DMS79 (cell line): ENCODE results near the gene ZNF688.
"Not testable (repeated sequence)": the region's sequence is repeated elsewhere in the genome, so short reads cannot be mapped to it uniquely, and the experiment has no call there.

Source experiments
- DNase-seq: peaks from one replicate; lab custom pipeline; 2025; lab: John Stamatoyannopoulos, UW

ZNF688 gene

GRCh38 chr16:30557707-30557956, 13.9 kb downstream of the ZNF688 start:
- no peak for DNase-seq

- DNase-seq: no peak
These were observed 15.4 kb downstream of the ZNF688 start for GRCh38 chr16:30556125-30556473.

- no peak for DNase-seq
These were observed 16.0 kb downstream of the ZNF688 start for GRCh38 chr16:30555315-30556124.

- no peak for DNase-seq
These were observed 16.8 kb downstream of the ZNF688 start for GRCh38 chr16:30554557-30555314.

GRCh38 chr16:30553393-30553899, 18.1 kb downstream of the ZNF688 start:
- no peak for DNase-seq

GRCh38 chr16:30552956-30553355, 18.6 kb downstream of the ZNF688 start:
- DNase-seq: no peak

- DNase-seq: no peak
These were observed 19.7 kb downstream of the ZNF688 start for GRCh38 chr16:30551781-30552180.

- no peak for DNase-seq
These were observed 22.9 kb downstream of the ZNF688 start for GRCh38 chr16:30548416-30549253.

- no peak for DNase-seq
These were observed 25.4 kb downstream of the ZNF688 start for GRCh38 chr16:30546115-30546514.

GRCh38 chr16:30543067-30543466, 28.4 kb downstream of the ZNF688 start:
- DNase-seq: no peak

GRCh38 chr16:30541502-30542329, 29.8 kb downstream of the ZNF688 start:
- no peak for DNase-seq

GRCh38 chr16:30540916-30541464, 30.5 kb downstream of the ZNF688 start:
- DNase-seq: not testable (repeated sequence)

GRCh38 chr16:30539986-30540526, 31.5 kb downstream of the ZNF688 start:
- not testable (repeated sequence) for DNase-seq

GRCh38 chr16:30539000-30539964, 32.2 kb downstream of the ZNF688 start:
- no peak for DNase-seq

GRCh38 chr16:30536391-30537024, 35.0 kb downstream of the ZNF688 start:
- DNase-seq: not testable (repeated sequence)

- DNase-seq: peak; percentile 31
These were observed 35.7 kb downstream of the ZNF688 start for GRCh38 chr16:30535777-30536190.

- peak; percentile 48 for DNase-seq
These were observed 36.3 kb downstream of the ZNF688 start for GRCh38 chr16:30535106-30535776.

- DNase-seq: peak; percentile 82
These were observed 37.0 kb downstream of the ZNF688 start, which contains the start of gene ZNF747 for GRCh38 chr16:30534368-30535105. TSS of gene ZNF747 (minus strand) at chr16:30534858. CDS start at chr16:30534679, 179 bp downstream.
